MM.1S (cell line): Measurements from ENCODE around the gene TMEM229B.

Source experiments
- EZH2 ChIP-seq: fragments of 300-600 bp; sonication (generic); optimal IDR thresholded peaks from 2 replicates; pipeline ENCODE3; 2017; ENCODE audit warnings: low read depth, mild to moderate bottlenecking, antibody characterized with exemption, low read length, mixed read lengths
- TF ChIP-seq, protein P1 (sequence below): fragments of 300-600 bp; sonication (generic); IDR thresholded peaks from 2 replicates; pipeline ENCODE4 v1.5.1; 2016; ENCODE audit warnings: antibody characterized with exemption, low read length, mixed read lengths

DNA sequence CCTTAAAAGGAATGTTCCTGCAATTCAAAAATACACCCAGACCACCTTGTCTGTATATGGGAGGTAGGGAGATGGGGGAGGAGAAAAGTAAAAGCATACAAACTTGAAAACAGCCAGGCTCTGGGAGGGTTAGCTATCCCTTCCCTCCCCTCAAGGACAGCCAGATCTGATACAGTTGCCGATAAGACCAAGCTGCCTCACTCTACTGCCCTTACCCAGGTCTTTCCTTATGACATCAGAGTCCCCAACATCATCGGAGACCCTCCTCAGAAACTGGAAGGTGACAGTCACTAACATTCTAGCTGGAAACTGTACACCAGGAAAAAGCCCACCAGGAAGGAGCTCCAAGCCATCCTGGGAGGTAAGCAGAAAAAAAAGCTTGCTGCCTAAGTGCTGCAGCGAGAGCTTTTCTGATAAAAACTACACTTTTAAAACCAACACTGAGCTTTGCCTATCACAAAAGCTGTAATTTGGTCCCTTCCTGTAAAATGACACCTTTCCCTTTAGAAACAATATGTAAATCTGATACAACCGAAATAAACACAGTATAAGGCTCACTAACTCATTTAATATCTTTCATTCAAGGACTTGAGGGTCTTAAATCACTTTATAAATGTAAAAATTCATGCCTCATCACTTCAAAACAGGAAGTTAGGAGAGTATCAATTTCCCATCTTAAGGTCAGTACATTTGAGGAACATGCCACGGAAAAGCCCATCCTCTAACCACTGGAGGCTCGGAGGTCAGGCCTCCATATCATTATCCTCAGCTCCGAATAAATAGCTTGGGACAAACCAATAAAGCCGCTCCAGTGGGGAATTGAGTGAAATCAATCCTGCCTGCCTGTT lies 24.2 kb upstream of the TMEM229B start:
- TF ChIP-seq, protein P1, sequence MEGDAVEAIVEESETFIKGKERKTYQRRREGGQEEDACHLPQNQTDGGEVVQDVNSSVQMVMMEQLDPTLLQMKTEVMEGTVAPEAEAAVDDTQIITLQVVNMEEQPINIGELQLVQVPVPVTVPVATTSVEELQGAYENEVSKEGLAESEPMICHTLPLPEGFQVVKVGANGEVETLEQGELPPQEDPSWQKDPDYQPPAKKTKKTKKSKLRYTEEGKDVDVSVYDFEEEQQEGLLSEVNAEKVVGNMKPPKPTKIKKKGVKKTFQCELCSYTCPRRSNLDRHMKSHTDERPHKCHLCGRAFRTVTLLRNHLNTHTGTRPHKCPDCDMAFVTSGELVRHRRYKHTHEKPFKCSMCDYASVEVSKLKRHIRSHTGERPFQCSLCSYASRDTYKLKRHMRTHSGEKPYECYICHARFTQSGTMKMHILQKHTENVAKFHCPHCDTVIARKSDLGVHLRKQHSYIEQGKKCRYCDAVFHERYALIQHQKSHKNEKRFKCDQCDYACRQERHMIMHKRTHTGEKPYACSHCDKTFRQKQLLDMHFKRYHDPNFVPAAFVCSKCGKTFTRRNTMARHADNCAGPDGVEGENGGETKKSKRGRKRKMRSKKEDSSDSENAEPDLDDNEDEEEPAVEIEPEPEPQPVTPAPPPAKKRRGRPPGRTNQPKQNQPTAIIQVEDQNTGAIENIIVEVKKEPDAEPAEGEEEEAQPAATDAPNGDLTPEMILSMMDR: no peak
- TF ChIP-seq EZH2: no peak
